ENCODE data around the gene PRKCSH.

DNA sequence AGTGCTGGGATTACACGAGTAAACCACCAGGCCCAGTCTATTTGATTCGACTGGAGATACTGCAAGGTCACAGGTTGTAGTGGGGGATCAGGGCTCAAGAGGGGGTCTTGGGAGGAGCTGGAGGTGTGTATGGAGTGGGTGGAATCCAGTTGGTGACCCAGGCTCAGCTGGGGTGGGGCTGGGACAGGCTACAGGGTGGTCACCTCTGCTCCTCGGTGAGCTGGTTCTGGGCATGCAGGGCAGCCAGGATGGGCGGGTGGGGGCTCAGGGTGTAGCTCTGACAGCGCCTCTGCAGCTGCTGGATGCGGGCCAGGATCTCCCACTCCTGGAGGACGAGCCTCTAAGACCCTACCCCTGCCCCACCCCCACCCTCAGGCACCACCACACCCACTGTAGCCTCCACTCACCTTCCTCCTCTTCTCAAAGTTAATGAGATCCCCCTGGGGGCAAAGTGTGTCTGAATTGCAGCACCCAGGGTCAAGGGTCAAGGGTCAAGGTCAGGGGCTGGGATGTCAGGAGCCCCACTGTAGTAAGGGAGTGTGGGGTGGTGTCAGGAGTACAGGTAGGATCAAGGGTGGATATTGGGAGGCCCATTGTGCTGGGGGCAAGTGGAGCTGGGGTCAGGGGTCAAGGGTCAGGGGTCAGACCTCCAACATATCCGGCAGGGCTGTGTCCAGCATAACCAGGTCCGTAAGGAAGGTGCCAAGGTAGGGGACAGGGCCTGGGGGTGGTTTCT, 33.5 kb upstream of the PRKCSH start:
- TF ChIP-seq KLF9 (tag by site-specific recombination; IDR thresholded peaks at IDR 0.05; ENCODE audit: low read depth) (no peak), SP3 (tag by site-specific recombination; IDR thresholded peaks at IDR 0.05) (no peak), ZNF121 (tag by site-specific recombination; IDR thresholded peaks at IDR 0.05) (no peak)
- TF ChIP-seq, protein P1, sequence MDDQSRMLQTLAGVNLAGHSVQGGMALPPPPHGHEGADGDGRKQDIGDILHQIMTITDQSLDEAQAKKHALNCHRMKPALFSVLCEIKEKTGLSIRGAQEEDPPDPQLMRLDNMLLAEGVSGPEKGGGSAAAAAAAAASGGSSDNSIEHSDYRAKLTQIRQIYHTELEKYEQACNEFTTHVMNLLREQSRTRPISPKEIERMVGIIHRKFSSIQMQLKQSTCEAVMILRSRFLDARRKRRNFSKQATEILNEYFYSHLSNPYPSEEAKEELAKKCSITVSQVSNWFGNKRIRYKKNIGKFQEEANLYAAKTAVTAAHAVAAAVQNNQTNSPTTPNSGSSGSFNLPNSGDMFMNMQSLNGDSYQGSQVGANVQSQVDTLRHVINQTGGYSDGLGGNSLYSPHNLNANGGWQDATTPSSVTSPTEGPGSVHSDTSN (CRISPR knock-in tag; IDR thresholded peaks at IDR 0.05), result no peak
- TF ChIP-seq, protein P2, sequence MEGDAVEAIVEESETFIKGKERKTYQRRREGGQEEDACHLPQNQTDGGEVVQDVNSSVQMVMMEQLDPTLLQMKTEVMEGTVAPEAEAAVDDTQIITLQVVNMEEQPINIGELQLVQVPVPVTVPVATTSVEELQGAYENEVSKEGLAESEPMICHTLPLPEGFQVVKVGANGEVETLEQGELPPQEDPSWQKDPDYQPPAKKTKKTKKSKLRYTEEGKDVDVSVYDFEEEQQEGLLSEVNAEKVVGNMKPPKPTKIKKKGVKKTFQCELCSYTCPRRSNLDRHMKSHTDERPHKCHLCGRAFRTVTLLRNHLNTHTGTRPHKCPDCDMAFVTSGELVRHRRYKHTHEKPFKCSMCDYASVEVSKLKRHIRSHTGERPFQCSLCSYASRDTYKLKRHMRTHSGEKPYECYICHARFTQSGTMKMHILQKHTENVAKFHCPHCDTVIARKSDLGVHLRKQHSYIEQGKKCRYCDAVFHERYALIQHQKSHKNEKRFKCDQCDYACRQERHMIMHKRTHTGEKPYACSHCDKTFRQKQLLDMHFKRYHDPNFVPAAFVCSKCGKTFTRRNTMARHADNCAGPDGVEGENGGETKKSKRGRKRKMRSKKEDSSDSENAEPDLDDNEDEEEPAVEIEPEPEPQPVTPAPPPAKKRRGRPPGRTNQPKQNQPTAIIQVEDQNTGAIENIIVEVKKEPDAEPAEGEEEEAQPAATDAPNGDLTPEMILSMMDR (tag by site-specific recombination; IDR thresholded peaks at IDR 0.05), result no peak
